ENCODE measurements around the gene ABCB10. TPM values are rescaled to one million over a fixed set of nuclear protein-coding genes. Genes with fewer than 3 reads are reported as not detected.
A peak's percentile ranks its signal among the peaks of the same experiment; 100 is the strongest.

The ABCB10 gene
- total RNA-seq, 2 donors from 2014 or later, result 25.0 to 27.7 TPM

- no peaks in the 10 kb centered on the region for H3K27me3 ChIP-seq (replicated peaks; ENCODE audit: insufficient read depth)
- H3K9me3 ChIP-seq, result no peaks in the 10 kb centered on the region
- TF ChIP-seq, protein P1, sequence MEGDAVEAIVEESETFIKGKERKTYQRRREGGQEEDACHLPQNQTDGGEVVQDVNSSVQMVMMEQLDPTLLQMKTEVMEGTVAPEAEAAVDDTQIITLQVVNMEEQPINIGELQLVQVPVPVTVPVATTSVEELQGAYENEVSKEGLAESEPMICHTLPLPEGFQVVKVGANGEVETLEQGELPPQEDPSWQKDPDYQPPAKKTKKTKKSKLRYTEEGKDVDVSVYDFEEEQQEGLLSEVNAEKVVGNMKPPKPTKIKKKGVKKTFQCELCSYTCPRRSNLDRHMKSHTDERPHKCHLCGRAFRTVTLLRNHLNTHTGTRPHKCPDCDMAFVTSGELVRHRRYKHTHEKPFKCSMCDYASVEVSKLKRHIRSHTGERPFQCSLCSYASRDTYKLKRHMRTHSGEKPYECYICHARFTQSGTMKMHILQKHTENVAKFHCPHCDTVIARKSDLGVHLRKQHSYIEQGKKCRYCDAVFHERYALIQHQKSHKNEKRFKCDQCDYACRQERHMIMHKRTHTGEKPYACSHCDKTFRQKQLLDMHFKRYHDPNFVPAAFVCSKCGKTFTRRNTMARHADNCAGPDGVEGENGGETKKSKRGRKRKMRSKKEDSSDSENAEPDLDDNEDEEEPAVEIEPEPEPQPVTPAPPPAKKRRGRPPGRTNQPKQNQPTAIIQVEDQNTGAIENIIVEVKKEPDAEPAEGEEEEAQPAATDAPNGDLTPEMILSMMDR (IDR thresholded peaks at IDR 0.05), result no peak
- no peak for ATAC-seq (ENCODE audit: insufficient number of reproducible peaks, low FRiP score, low read depth)
- no peak overlapping the region for H3K27ac ChIP-seq
- H3K36me3 ChIP-seq, result no peaks in the 10 kb centered on the region
- peaks cover 40 to 67% of the 10 kb centered on the region in 2 donors for H3K4me1 ChIP-seq (ENCODE audit: control insufficient read depth in 1 of 2, low read depth in 2 of 2)
- no peak for DNase-seq (ENCODE audit: low spot score)
- peak overlapping the region; percentile 11 for H3K4me3 ChIP-seq
These were observed 3.5 kb downstream of the ABCB10 start for GRCh38 chr1:229554886-229555621.

- DNase-seq (ENCODE audit: low spot score) (no peak), ATAC-seq (ENCODE audit: insufficient number of reproducible peaks, low FRiP score, low read depth) (no peak)
- H3K4me1 ChIP-seq (ENCODE audit: control insufficient read depth in 1 of 2, low read depth in 2 of 2), result peaks cover 36 to 78% of the 10 kb centered on the region in 2 donors
- H3K4me3 ChIP-seq, result no peak overlapping the region
- H3K36me3 ChIP-seq, result peaks cover 3% of the 10 kb centered on the region
- H3K27me3 ChIP-seq (replicated peaks; ENCODE audit: insufficient read depth), result no peaks in the 10 kb centered on the region
- no peaks in the 10 kb centered on the region for H3K9me3 ChIP-seq
- no peak overlapping the region for H3K27ac ChIP-seq
- TF ChIP-seq, protein P1 (IDR thresholded peaks at IDR 0.05), result no peak
These were observed 4.8 kb downstream of the ABCB10 start for GRCh38 chr1:229553621-229554130.

DNA sequence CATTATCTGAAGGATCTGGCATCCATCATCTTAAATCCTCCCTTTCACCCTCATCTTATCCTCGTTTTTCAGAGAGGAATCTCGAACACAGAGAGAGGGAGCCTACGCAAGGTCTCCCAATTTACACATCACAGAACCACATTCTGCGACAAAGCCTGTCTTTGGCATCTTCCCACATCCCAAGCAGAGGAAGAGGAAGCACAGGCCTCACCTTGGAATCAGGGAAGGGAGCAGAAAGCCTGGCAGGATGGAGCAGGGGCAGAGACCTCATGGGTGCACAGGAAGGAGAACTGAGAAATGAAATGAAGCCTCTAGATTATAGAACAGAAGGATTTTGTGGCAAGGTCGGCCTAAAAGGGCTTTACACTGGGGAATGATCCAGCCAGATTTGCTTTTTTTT is 5.8 kb downstream of the ABCB10 start:
- ATAC-seq (ENCODE audit: insufficient number of reproducible peaks, low FRiP score, low read depth) (no peak), DNase-seq (ENCODE audit: low spot score) (no peak)
- TF ChIP-seq, protein P1 (IDR thresholded peaks at IDR 0.05), result no peak
- Histone ChIP-seq H3K27me3 (replicated peaks; ENCODE audit: insufficient read depth) (no peaks in the 10 kb centered on the region), H3K9me3 (no peaks in the 10 kb centered on the region), H3K36me3 (peaks cover 3% of the 10 kb centered on the region), H3K27ac (peak overlapping the region in 1 of 2 donors; percentile 28), H3K4me1 (ENCODE audit: control insufficient read depth in 1 of 2, low read depth in 2 of 2) (peaks cover 36 to 78% of the 10 kb centered on the region in 2 donors), H3K4me3 (no peak overlapping the region)

GRCh38 chr1:229550812-229551567 is 7.5 kb downstream of the ABCB10 start:
- TF ChIP-seq, protein P1 (IDR thresholded peaks at IDR 0.05), result no peak
- Histone ChIP-seq H3K9me3 (no peaks in the 10 kb centered on the region), H3K27me3 (replicated peaks; ENCODE audit: insufficient read depth) (no peaks in the 10 kb centered on the region), H3K27ac (peak overlapping the region; percentile 24 to 49), H3K4me1 (ENCODE audit: control insufficient read depth in 1 of 2, low read depth in 2 of 2) (peaks cover 23 to 60% of the 10 kb centered on the region in 2 donors), H3K4me3 (peak overlapping the region; percentile 13), H3K36me3 (peaks cover 12% of the 10 kb centered on the region)
- ATAC-seq (ENCODE audit: insufficient number of reproducible peaks, low FRiP score, low read depth), result no peak
- no peak for DNase-seq (ENCODE audit: low spot score)

DNA sequence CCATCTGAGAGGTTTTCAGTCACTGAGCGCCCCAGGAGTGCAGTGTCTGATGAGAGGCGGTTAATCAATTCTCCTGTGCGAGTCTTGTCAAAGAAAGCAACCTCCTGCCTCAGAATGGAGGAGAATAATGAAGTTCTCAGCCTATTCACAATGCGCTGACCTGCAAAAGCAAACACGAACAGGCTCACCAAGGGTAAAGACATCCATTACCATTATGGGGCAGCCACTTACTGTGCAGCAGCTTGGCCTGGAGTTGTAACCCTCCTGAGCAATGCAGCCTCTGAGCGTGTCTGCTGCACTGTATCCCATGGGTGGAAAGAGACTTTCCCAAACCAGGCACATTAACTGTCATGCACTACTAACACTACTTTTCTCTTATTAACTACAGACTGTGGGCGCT is 11.0 kb downstream of the ABCB10 start:
- no peak overlapping the region for H3K4me3 ChIP-seq
- no peak overlapping the region for H3K27ac ChIP-seq
- no peaks in the 10 kb centered on the region for H3K9me3 ChIP-seq
- ATAC-seq (ENCODE audit: insufficient number of reproducible peaks, low FRiP score, low read depth), result no peak
- TF ChIP-seq, protein P1 (IDR thresholded peaks at IDR 0.05), result no peak
- peaks cover 18% of the 10 kb centered on the region for H3K36me3 ChIP-seq
- DNase-seq (ENCODE audit: low spot score), result no peak
- H3K27me3 ChIP-seq (replicated peaks; ENCODE audit: insufficient read depth), result no peaks in the 10 kb centered on the region
- peaks cover 12 to 36% of the 10 kb centered on the region in 2 donors for H3K4me1 ChIP-seq (ENCODE audit: control insufficient read depth in 1 of 2, low read depth in 2 of 2)

Measured in thoracic aorta (tissue), 2 donors.